HG03066 (cell line): Measurements from ENCODE around the gene CRYL1.

Source experiments
- ATAC-seq: cut with Tn5 transposase; IDR thresholded peaks from one replicate; pipeline ENCODE4 v1.9.1; 2021; ENCODE audit warnings: low read depth; ENCODE audit not compliant: unreplicated experiment

The CRYL1 gene

GRCh38 chr13:20388184-20388583, 137.5 kb downstream of the CRYL1 start:
- no peak for ATAC-seq

- no peak for ATAC-seq
Measured at GRCh38 chr13:20387441-20387971, 138.2 kb downstream of the CRYL1 start.

GRCh38 chr13:20387006-20387405, 138.7 kb downstream of the CRYL1 start:
- ATAC-seq = no peak

GRCh38 chr13:20383058-20383457, 142.6 kb downstream of the CRYL1 start:
- ATAC-seq = no peak

- ATAC-seq = no peak
Measured at GRCh38 chr13:20381401-20381800, 144.3 kb downstream of the CRYL1 start.

GRCh38 chr13:20378721-20379120, 146.9 kb downstream of the CRYL1 start:
- no peak for ATAC-seq

GRCh38 chr13:20377720-20378119, 147.9 kb downstream of the CRYL1 start:
- ATAC-seq = no peak

- no peak for ATAC-seq
Measured at GRCh38 chr13:20375871-20376270, 149.8 kb downstream of the CRYL1 start.

GRCh38 chr13:20373861-20374260, 151.8 kb downstream of the CRYL1 start:
- no peak for ATAC-seq

GRCh38 chr13:20371825-20372224, 153.8 kb downstream of the CRYL1 start:
- no peak for ATAC-seq

GRCh38 chr13:20370815-20371421, 154.7 kb downstream of the CRYL1 start:
- no peak for ATAC-seq

- no peak for ATAC-seq
Measured at GRCh38 chr13:20369886-20370361, 155.7 kb downstream of the CRYL1 start.

- no peak for ATAC-seq
Measured at GRCh38 chr13:20366056-20366455, 159.6 kb downstream of the CRYL1 start.

- no peak for ATAC-seq
Measured at GRCh38 chr13:20363603-20364002, 162.1 kb downstream of the CRYL1 start.

GRCh38 chr13:20363172-20363571, 162.5 kb downstream of the CRYL1 start:
- no peak for ATAC-seq

GRCh38 chr13:20362484-20363041, 163.1 kb downstream of the CRYL1 start:
- no peak for ATAC-seq

- ATAC-seq = no peak
Measured at GRCh38 chr13:20360835-20361412, 164.7 kb downstream of the CRYL1 start.

- no peak for ATAC-seq
Measured at GRCh38 chr13:20360041-20360491, 165.6 kb downstream of the CRYL1 start.

- ATAC-seq = no peak
Measured at GRCh38 chr13:20359335-20359734, 166.3 kb downstream of the CRYL1 start.

- no peak for ATAC-seq
Measured at GRCh38 chr13:20358022-20358421, 167.6 kb downstream of the CRYL1 start.

GRCh38 chr13:20356444-20356843, 169.2 kb downstream of the CRYL1 start:
- no peak for ATAC-seq

GRCh38 chr13:20354722-20355121, 170.9 kb downstream of the CRYL1 start:
- ATAC-seq = no peak
